Effector CD4-positive, alpha-beta T cell (primary cell): Measurements from ENCODE around the gene ARFGEF2.
"Not testable (repeated sequence)": the region's sequence is repeated elsewhere in the genome, so short reads cannot be mapped to it uniquely, and the experiment has no call there.

Source experiments
- DNase-seq: peaks from one replicate; pipeline ENCODE4 v3.0.0-alpha.2; 2020

ARFGEF2 gene

DNA sequence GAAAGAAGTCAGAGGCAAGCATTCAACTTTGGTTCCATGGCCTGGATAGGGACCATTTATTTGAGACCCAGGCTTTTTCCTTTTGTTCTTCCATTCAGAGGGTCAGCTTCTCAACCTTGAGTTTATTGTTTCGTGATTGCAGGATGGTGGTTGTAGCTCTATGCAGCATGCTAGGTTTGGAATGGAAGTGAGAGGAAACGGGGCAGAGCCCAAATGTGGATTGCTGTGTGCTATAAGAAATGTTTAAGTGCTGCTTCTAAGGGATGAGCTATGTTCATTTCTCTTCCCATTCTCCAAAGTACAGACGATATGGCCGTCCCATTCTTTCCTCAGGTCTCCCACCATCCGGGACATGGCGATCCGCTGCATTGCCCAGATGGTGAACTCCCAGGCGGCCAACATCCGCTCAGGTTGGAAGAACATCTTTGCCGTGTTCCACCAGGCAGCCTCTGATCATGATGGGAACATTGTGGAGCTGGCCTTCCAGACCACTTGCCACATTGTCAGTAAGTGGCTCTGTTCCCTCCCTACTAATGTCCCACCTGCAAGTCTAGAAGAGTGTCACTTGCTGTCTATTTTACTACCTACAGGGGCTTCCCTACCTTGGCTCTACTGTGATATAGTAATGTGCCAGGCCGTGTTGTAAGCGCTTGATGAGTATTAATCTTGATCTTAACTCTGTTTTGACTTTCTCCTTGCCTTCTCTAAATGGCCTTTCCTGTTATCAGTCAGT lies 88.6 kb downstream of the ARFGEF2 start:
- no peak for DNase-seq

- no peak for DNase-seq
Measured at GRCh38 chr20:49024220-49024619, 102.7 kb downstream of the ARFGEF2 start.

GRCh38 chr20:49028177-49028576 lies 106.7 kb downstream of the ARFGEF2 start:
- not testable (repeated sequence) for DNase-seq

GRCh38 chr20:49028684-49029083 lies 107.2 kb downstream of the ARFGEF2 start:
- DNase-seq: no peak

DNA sequence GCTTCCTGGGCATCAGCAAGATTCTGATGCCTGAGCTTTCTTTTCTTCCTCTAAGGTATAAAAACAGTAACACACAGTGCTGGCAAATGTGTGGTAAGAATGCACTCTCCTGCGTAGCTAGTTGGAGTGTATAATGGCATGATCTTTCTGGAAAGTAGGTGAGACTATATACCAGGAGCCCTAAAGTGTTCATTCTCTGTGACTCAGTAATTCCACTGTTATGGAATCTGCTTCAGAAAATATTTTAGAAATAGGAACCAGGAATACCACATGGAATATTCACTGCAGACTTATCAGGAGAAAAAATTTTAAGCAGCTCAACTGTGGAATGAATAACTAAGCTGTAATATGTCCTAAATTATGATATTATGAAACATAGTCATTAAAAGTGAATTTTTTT lies 107.7 kb downstream of the ARFGEF2 start:
- no peak for DNase-seq

DNA sequence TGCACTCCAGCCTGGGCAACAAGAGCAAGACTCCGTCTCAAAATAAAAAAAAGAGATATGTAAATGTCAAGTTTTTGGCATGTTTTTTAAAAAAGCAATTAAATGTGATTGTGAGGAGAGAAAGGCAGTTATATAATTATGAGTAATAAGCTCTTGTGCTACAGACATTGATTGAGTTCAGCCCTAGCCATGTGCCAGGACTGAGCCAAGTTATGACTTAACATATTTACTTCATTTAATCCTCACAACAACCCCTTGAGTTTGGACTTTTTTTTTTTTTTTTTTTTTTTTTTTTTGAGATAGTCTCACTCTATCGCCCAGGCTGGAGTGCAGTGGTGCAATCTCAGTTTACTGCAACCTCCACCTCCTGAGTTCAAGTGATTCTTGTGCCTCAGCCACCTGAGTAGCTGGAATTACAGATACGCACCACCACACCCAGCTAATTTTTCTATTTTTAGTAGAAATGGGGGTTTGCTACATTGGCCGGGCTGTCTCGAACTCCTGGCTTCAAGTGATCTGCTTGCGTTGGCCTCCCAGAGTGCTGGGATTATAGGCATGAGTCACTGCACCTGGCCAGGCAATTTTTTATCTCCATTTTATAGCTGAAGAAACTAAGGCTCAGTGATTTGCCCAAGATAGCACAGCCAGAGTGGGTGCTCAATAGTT lies 109.6 kb downstream of the ARFGEF2 start:
- DNase-seq: no peak

DNA sequence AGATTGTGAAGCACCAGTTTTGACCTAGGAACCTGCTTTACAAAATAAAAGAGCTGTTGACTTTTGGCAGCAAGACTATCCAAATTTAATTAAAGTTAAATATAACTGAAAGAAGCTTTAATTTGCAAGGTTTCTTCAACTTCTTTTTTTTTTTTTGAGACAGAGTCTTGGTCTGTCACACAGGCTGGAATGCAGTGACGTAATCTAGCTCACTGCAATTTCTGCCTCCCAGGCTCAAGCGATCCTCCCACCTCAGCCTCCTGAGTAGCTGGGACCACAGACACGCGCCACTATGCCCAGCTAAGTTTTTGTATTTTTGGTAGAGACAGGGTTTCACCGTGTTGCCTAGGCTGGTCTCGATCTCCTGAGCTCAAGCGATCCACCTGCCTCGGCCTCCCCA lies 110.9 kb downstream of the ARFGEF2 start:
- no peak for DNase-seq

DNA sequence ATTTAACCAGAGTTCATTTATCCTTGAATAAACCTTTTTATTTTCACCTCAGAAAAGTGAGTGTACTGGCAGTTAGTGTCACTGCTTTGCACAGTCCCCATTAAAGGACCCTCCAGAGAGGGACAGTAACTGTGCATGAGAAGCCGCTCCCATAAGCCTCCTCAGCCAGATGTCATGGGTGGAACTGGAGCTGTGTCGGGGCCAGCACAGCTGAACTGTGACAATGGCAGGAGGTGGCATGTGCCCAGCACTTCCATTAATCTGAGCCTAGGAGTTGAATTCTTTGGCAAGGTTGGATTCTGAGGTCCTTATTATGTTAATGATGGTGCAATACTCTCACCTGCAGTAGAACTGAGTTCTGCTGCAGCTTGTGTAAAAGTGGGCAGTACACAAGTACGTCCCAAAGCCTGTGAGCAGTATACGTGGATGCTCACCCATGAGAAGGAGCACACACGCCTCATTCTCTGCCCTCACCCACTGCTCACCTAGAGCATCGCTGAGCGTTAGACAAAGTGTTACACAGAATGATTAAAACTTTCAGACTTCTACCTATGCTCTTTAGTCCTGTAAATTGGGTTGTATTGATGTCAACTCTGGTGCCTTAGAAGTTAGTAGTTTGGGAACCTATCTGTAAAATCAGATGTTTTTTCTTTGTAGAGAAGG lies 112.7 kb downstream of the ARFGEF2 start:
- no peak for DNase-seq

GRCh38 chr20:49037962-49038387 lies 116.5 kb downstream of the ARFGEF2 start:
- DNase-seq: no peak

DNA sequence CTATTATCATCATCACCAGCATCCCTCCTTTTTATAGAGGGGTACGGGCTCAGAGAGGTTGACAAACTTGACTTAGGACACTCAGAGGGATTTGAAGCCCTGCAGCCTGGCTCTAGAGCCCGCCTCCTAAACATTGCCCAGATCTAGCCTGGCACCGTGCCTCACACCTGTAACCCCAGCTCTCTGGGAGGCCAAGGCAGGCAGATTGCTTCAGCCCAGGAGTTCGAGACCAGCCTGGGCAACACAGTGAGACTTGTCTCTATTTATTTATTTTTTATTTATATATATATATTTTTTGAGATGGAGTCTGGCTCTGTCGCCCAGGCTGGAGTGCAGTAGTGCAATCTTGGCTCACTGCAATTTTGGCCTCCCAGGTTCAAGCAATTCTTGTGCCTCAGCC lies 118.3 kb downstream of the ARFGEF2 start:
- no peak for DNase-seq

GRCh38 chr20:49043000-49043399 lies 121.5 kb downstream of the ARFGEF2 start:
- DNase-seq: no peak

- DNase-seq: no peak
Measured at GRCh38 chr20:49045440-49046086, 124.1 kb downstream of the ARFGEF2 start.

DNA sequence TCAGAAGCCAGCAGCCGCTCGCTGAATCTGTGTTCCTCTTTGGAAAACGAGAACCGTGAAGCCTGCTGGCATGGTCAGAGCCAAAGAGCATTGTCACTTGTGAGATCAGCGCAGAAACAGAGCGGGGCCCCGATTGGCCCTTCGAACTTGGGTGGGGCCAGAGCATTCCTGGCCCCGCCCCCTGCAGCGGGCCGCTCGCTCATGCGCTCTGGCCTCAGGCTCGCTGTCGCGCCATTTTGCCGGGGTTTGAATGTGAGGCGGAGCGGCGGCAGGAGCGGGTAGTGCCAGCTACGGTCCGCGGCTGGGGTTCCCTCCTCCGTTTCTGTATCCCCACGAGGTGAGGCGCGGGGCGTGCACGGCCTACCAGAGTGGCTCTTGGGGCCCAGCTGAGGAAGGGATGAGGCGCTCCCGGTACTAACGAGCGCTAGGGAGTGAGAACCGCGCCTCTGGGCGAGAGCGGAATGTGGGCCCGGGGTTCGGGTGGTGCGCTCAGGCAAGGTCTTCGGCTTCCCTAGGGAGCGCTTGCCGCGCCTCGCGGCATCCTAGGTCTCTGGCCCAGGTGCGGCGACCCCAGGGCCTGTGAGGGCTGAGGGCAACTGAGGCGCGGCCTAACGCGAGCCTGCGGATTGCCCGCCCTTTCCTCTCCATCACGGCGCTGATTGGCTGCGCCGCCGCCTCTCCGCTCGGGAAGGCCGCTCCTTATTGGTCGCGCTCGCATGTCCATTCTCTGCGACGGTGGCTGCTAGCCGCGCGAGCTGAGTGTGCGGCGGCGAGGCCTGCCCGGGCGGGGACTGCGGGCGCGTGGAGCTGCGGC lies 124.8 kb downstream of the ARFGEF2 start, which contains the start of gene CSE1L:
Gene CSE1L (plus strand): TSS at position 226 of the 814 bp plus-strand sequence. CDS start 12,152 bp downstream, outside the sequence.
- DNase-seq: peak; percentile 90

DNA sequence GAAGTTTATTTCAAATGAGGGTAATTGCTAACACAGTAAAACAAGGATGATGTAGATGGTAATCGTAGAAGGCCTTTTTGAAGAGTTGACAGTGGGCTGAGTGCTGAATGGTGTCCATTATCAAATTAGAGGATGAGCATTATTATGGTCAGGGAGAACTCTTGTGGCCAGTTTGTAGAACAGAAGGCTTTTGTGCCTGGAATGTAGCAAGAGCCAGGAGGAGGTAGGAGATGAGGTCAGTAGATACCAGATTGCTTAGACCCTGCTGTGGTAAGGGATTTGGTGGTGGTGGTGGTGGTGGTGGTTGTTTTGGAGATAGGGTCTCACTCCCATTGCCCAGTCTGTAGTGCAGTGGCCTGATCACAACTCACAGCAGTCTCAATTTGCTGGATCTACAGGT lies 130.8 kb downstream of the ARFGEF2 start:
- DNase-seq: no peak

DNA sequence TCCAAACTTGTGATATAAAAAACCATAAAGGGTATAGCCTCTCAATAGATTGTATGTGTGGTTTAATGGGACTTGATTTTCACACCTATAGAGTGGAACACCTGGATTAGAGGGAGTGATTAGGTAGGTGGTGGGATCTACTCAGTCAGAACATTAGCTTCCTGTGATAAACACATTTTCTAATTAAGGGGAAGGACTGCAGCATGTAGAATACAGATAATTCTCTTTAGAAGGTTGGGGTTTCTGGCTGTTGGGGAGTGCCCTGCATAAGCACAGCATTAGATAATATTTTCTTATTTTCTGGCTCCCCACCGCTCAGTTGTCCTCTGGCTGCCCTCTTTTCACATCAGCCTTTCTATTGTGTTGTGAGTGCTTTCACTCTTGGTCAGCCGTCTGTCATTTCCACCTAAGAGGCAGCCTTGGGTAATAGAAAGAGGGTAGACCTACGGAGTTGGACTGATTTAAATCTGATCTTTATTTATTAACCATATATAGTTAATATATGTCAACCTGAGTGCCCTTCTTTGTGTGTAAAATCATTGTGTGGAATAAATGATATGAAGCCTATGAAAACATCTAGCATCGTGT lies 132.6 kb downstream of the ARFGEF2 start:
- DNase-seq: no peak

DNA sequence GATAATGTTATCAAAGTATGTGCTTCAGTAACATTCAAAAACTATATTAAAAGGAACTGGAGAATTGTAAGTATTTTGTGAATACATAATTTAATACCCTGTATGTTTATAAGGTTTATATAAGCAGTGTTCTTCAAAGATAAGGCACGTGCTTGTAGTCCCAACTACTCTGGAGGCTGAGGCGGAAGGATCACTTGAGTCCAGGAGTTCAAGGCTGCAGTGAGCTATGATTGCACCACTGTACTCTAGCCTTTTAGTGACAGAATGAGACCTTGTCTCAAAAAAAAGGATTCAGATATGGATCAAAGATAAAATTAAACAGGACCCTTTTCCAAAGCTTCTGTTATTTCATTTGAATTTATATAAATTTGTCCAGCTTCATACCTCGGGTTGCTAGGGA lies 141.8 kb downstream of the ARFGEF2 start:
- DNase-seq: no peak

DNA sequence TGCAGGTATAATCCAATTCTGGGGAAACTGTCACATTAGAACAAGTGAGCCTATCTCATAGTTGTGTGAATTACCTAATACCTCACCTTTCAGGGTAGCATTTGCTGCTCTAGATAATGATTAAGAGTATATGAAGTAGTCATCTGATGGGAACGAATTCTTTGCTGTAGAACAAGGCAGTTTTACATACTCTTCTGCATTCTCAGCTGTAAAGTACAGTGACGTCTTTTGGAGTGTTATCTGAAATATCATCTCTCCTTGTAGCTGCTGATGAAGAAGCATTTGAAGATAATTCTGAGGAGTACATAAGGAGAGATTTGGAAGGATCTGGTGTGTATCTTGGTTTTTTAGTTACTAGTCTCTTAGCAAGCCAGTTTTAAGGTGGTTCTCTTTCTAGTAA lies 153.0 kb downstream of the ARFGEF2 start:
- DNase-seq: no peak

- no peak for DNase-seq
Measured at GRCh38 chr20:49078310-49078709, 156.8 kb downstream of the ARFGEF2 start.

DNA sequence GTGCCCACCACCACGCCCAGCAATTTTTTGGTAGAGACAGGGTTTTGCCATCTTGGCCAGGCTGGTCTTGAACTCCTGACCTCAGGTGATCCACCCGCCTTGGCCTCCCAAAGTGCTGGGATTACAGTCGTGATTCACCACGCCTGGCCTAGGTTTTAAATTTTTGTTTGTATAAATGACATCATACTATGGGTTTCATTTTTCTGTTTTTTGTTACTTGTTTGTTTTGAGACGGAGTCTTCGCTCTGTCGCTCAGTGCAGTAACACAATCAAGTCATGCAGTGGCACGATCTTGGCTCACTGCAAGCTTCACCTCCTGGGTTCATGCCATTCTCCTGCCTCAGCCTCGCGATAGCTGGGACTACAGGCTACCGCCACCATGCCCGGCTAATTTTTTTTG lies 160.8 kb downstream of the ARFGEF2 start:
- not testable (repeated sequence) for DNase-seq
